ENCODE data around the gene SLC11A2. TPM values are rescaled to one million over a fixed set of nuclear protein-coding genes. Genes with fewer than 3 reads are reported as not detected.

SLC11A2 gene
- total and polyA plus RNA-seq, 2 donors (not counting 1 experiment from before 2014, with no cell fraction given) = 19.7 to 42.0 TPM

- DNase-seq (peak; percentile 41), ATAC-seq (ENCODE audit: low read depth) (no peak)
- ChIA-PET CTCF (interaction anchor here (0.9 to 3.5 kb wide), 3 partner anchors 16 to 292 kb away, joined by 3 to 11 read pairs (median 4); no protein-coding TSS in a partner anchor), POLR2A (interaction anchor here (1.5 kb wide), 1 partner anchor 35 kb away, joined by 7 read pairs; the partner anchor contains the start of gene CSRNP2)
- H3K4me3 Mint-ChIP-seq = peak overlapping the region; percentile 96
- H3K27me3 Mint-ChIP-seq = no peaks in the 10 kb centered on the region
- H3K27ac Mint-ChIP-seq = peak overlapping the region; percentile 95
- H2AFZ ChIP-seq (ENCODE audit: insufficient read depth, low read depth, low read length, poor library complexity, severe bottlenecking) = peak overlapping the region; percentile 93
- H3K27me3 ChIP-seq (replicated peaks in 1 of 4; ENCODE audit: control extremely low read depth in 1 of 4, control insufficient read depth in 3 of 4, insufficient read depth in 4 of 4, low read length in 3 of 4) = no peaks in the 10 kb centered on the region
- 15% methylated on average over 8 of the region's 14 CpGs for WGBS (ENCODE audit: insufficient coverage)
- H4K20me1 ChIP-seq (ENCODE audit: control insufficient read depth, insufficient read depth, low read length, poor library complexity, severe bottlenecking) = no peaks in the 10 kb centered on the region
- H3K4me3 ChIP-seq (ENCODE audit: control extremely low read depth in 1 of 5, extremely low read depth in 1 of 5, insufficient read depth in 1 of 5, low read depth in 2 of 5, low read length in 4 of 5) = peak overlapping the region; percentile 75 to 91 (median 79)
- H3K9ac ChIP-seq (ENCODE audit: low read length) = peak overlapping the region; percentile 82
- H3K36me3 ChIP-seq (replicated peaks in 1 of 2; ENCODE audit: control extremely low read depth in 1 of 2, control insufficient read depth in 1 of 2, extremely low read depth in 1 of 2, insufficient read depth in 2 of 2, low read length in 1 of 2) = peaks cover 0 to 10% of the 10 kb centered on the region in 2 experiments
- peak overlapping the region; percentile 77 for H3K4me2 ChIP-seq (replicated peaks; ENCODE audit: low read depth, low read length, poor library complexity, severe bottlenecking)
- TF ChIP-seq EZH2 (IDR thresholded peaks at IDR 0.05; ENCODE audit: borderline replicate concordance, insufficient read depth, low read depth, low read length, poor library complexity, severe bottlenecking) = no peak
- no peak for TF ChIP-seq CTCF (IDR thresholded peaks at IDR 0.05)
- H3K9me3 Mint-ChIP-seq (ENCODE audit: insufficient read depth) = no peaks in the 10 kb centered on the region
- peaks cover 18 to 22% of the 10 kb centered on the region in 2 donors for H3K4me1 ChIP-seq (ENCODE audit: control insufficient read depth in 2 of 2, insufficient read depth in 2 of 2, low read length in 2 of 2)
- H3K79me2 ChIP-seq (ENCODE audit: control insufficient read depth, insufficient read depth, low read length) = peaks cover 7% of the 10 kb centered on the region
- peaks cover 29% of the 10 kb centered on the region for H3K4me1 Mint-ChIP-seq
- intact Hi-C loops (cut with micrococcal nuclease) = loop anchor here (1.0 to 5.0 kb wide), 8 partner anchors 22 to 484 kb away; partner anchors contain the start of genes ATF1, BIN2, CSRNP2 and POU6F1
- H3K9me3 ChIP-seq (ENCODE audit: control extremely low read depth in 1 of 3, control insufficient read depth in 2 of 3, insufficient read depth in 1 of 3, low read length in 2 of 3) = no peaks in the 10 kb centered on the region
- H3K27ac ChIP-seq (ENCODE audit: low read length in 2 of 2) = peak overlapping the region; percentile 81
These were observed 22.6 kb upstream of the SLC11A2 start for GRCh38 chr12:51048661-51049251.
